Thoracic aorta (tissue), 2 donors: ENCODE data around the gene ADH1C. TPM values are rescaled to one million over a fixed set of nuclear protein-coding genes. Genes with fewer than 3 reads are reported as not detected.

Source experiments
- ATAC-seq: fragments of 150-250 bp; one replicate; pipeline ENCODE4 v1.8.0; 2017; ENCODE audit warnings: low read depth; ENCODE audit not compliant: insufficient number of reproducible peaks, low FRiP score
- DNase-seq: peaks from one replicate; pipeline ENCODE4 v3.0.0-alpha.2; 2020; ENCODE audit warnings: low spot score
- H3K27ac ChIP-seq, 2 donors: fragments of 200-600 bp; sonication (generic); 1 replicate in 1 of 2; 2 replicates in 1 of 2; pipeline ENCODE4 v1.5.1; 2016; ENCODE audit warnings: mild to moderate bottlenecking in 2 of 2, moderate library complexity in 2 of 2
- H3K27me3 ChIP-seq: fragments of 200-600 bp; sonication (generic); replicated peaks from 2 replicates; pipeline ENCODE4 v1.6.0; 2016; ENCODE audit warnings: mild to moderate bottlenecking; ENCODE audit not compliant: insufficient read depth
- H3K36me3 ChIP-seq: fragments of 200-600 bp; sonication (generic); one replicate; pipeline ENCODE4 v1.5.1; 2016
- H3K4me1 ChIP-seq, 2 donors: fragments of 200-600 bp; sonication (generic); 1 replicate in 1 of 2; 2 replicates in 1 of 2; pipeline versions ENCODE4 v1.5.1 to v1.6.0; 2016; ENCODE audit warnings: low read depth in 2 of 2, mild to moderate bottlenecking in 1 of 2; ENCODE audit not compliant: control insufficient read depth in 1 of 2
- H3K4me3 ChIP-seq: fragments of 200-600 bp; sonication (generic); 2 replicates; pipeline ENCODE4 v1.5.1; 2016; ENCODE audit warnings: mild to moderate bottlenecking
- H3K9me3 ChIP-seq: fragments of 200-600 bp; sonication (generic); 2 replicates; pipeline ENCODE4 v1.5.1; 2016
- total RNA-seq, 2 donors: library from RNA; depleted of rRNA; stranded (reverse); fragments of >200 nt; gene quantifications; one replicate each; pipeline versions ENCODE4 v1.1.0 to v1.2.3, GENCODE V29; 2016
- TF ChIP-seq, protein P1 (sequence below): fragments of 200-600 bp; sonication (generic); IDR thresholded peaks from one replicate; pipeline ENCODE4 v1.5.1; 2019; ENCODE audit warnings: antibody characterized with exemption

ADH1C gene
- 1 to 10 TPM; 4.5 to 5.4 TPM for total RNA-seq

DNA sequence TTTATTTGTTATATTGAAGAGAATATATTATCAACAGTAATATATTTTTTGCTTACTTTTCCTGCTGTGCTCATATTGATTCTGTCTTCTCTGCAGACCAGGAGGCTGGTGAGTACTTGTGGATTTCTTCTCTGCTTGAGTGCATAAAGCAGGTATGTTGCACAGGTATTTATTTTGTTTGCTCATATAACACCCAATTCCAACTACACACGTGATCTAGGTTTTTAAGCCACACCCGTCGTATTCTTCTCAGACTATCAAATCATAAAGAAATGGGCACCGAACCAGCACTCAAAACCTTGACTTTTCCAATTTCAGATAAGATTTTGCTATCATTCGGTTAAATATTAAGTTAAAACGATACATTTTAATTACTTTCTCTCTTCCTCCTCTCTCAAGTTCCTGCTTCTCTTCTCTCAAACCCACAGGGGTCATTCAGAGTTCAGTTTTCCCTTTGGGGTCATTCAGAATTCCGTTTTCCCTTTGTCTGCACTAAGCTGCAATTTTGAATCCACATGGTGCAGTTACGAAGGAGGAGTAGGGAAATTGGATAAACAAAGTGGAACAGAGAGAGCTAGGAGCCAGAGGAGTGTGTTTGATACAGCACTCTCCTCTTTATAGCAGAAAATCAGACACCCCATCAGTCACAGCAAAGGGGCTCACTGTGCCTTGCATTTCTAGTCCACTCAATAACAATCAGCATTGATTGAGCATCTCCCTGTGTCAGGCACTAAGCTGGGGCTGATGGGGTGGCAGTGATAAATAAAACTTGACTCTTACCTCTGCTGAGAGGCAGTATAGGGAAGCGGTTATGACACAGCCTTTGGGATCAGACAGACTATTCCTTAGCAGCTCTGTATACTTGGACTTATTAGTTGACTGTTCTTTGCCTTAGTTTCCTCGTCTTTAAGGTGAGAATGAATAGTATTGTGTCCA lies at the start of gene ADH1C:
Gene ADH1C, minus strand, starts transcription at position 145 of the 936 bp plus-strand sequence. Its CDS starts 71 bp downstream, at position 74.
- Histone ChIP-seq H3K9me3 (no peaks in the 10 kb centered on the region), H3K4me3 (no peak within 1 kb of the TSS), H3K27ac (no peak within 1 kb of the TSS), H3K27me3 (no peaks in the 10 kb centered on the region), H3K36me3 (no peaks in the 10 kb centered on the region), H3K4me1 (peaks cover 3 to 5% of the 10 kb centered on the region in 2 donors)
- no peak for DNase-seq
- ATAC-seq = no peak
- TF ChIP-seq, protein P1, sequence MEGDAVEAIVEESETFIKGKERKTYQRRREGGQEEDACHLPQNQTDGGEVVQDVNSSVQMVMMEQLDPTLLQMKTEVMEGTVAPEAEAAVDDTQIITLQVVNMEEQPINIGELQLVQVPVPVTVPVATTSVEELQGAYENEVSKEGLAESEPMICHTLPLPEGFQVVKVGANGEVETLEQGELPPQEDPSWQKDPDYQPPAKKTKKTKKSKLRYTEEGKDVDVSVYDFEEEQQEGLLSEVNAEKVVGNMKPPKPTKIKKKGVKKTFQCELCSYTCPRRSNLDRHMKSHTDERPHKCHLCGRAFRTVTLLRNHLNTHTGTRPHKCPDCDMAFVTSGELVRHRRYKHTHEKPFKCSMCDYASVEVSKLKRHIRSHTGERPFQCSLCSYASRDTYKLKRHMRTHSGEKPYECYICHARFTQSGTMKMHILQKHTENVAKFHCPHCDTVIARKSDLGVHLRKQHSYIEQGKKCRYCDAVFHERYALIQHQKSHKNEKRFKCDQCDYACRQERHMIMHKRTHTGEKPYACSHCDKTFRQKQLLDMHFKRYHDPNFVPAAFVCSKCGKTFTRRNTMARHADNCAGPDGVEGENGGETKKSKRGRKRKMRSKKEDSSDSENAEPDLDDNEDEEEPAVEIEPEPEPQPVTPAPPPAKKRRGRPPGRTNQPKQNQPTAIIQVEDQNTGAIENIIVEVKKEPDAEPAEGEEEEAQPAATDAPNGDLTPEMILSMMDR = no peak

DNA sequence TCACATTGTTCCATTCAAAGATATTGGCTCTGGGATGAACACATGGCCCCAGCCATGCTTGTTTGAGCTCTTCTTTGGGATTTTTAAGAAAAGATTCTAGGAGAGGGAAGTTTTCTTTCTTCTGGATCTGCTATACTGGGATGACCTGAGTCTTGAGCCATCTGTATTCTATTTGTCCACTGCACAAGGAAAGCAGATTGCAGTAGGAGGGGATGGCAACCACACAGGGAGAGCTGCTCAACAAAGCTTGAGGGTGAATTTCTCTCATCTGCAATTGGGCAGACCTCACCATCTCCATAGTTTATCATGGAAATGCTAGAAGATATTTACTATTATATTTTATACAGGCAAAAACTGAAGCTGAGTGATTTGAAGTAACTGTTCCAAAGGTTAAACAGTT lies 48.3 kb upstream of the ADH1C start:
- DNase-seq = no peak
- H3K27ac ChIP-seq = peak overlapping the region; percentile 91 to 95

DNA sequence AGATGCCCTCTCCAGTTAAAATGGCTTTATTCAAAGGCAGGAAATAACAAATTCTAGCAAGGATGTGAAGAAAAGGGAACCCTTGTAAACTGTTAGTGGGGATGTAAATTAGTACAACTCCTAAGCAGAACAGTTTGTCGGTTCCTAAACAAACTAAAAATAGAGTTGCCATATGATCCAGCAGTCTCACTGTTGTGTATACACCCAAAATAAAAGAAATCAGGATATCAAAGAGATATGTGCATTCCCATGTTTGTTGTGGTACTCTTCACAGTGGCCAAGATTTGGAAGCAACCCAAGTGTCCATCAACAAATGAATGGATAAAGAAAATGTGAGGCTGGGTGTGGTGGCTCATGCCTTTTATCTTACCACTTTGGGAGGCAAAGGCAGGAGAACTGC lies 46.5 kb upstream of the ADH1C start:
- TF ChIP-seq, protein P1 = no peak
- Histone ChIP-seq H3K4me3 (no peak overlapping the region), H3K27me3 (no peaks in the 10 kb centered on the region), H3K4me1 (peaks cover 23 to 61% of the 10 kb centered on the region in 2 donors), H3K9me3 (no peaks in the 10 kb centered on the region), H3K27ac (peak overlapping the region; percentile 27 to 95), H3K36me3 (no peaks in the 10 kb centered on the region)
- ATAC-seq (no peak), DNase-seq (no peak)

More for the DNA sequence above, 48.3 kb upstream of the ADH1C start:
- no peak for ATAC-seq
- no peaks in the 10 kb centered on the region for H3K36me3 ChIP-seq
- no peak overlapping the region for H3K4me3 ChIP-seq
- TF ChIP-seq, protein P1 = no peak
- H3K9me3 ChIP-seq = no peaks in the 10 kb centered on the region
- no peaks in the 10 kb centered on the region for H3K27me3 ChIP-seq
- peaks cover 20 to 64% of the 10 kb centered on the region in 2 donors for H3K4me1 ChIP-seq

GRCh38 chr4:99395595-99396364 lies 43.2 kb upstream of the ADH1C start:
- H3K9me3 ChIP-seq = peaks cover 3% of the 10 kb centered on the region
- no peak overlapping the region for H3K4me3 ChIP-seq
- H3K4me1 ChIP-seq = peaks cover 14 to 33% of the 10 kb centered on the region in 2 donors
- peak; percentile 72 for ATAC-seq
- TF ChIP-seq, protein P1 = no peak
- H3K36me3 ChIP-seq = no peaks in the 10 kb centered on the region
- DNase-seq = no peak
- peak overlapping the region; percentile 90 to 93 for H3K27ac ChIP-seq
- H3K27me3 ChIP-seq = no peaks in the 10 kb centered on the region

- TF ChIP-seq, protein P1 = no peak
- peak; percentile 93 for ATAC-seq
- H3K4me1 ChIP-seq = peaks cover 14 to 30% of the 10 kb centered on the region in 2 donors
Measured at GRCh38 chr4:99394896-99395295, 42.4 kb upstream of the ADH1C start.

More at GRCh38 chr4:99394896-99395295, 42.4 kb upstream of the ADH1C start:
- Histone ChIP-seq H3K27ac (peak overlapping the region; percentile 90 to 93), H3K36me3 (no peaks in the 10 kb centered on the region), H3K27me3 (no peaks in the 10 kb centered on the region), H3K4me3 (no peak overlapping the region), H3K9me3 (peaks cover 3% of the 10 kb centered on the region)
- DNase-seq = no peak
